Activated CD8-positive, alpha-beta memory T cell treated with anti-CD3 and anti-CD28 coated beads, Interleukin-2, amount 50 U/mL, for 24 hours (primary cell): ENCODE measurements around the gene TP73.

ENCODE experiments used
- DNase-seq: peaks from one replicate; pipeline ENCODE4 v3.0.0-alpha.2; 2020; ENCODE audit errors: extremely low read depth

The TP73 gene

GRCh38 chr1:3779265-3779911, 127.1 kb downstream of the TP73 start:
- DNase-seq: no peak

GRCh38 chr1:3779912-3780416, 127.6 kb downstream of the TP73 start:
- DNase-seq: no peak

- DNase-seq: no peak
Observed at GRCh38 chr1:3780901-3781300, 128.6 kb downstream of the TP73 start.

GRCh38 chr1:3783651-3784474, 131.5 kb downstream of the TP73 start:
- no peak for DNase-seq

GRCh38 chr1:3785045-3785444, 132.7 kb downstream of the TP73 start:
- no peak for DNase-seq

- DNase-seq: no peak
Observed at GRCh38 chr1:3785456-3786157, 133.3 kb downstream of the TP73 start.
